Measurements from ENCODE around the gene UQCR10. TPM values are rescaled to one million over a fixed set of nuclear protein-coding genes. Genes with fewer than 3 reads are reported as not detected.
A peak's percentile ranks its signal among the peaks of the same experiment; 100 is the strongest.

The UQCR10 gene
- polyA plus RNA-seq, 4 donors = 141 to 159 (median 154) TPM

GRCh38 chr22:29758068-29758622, 9.0 kb upstream of the UQCR10 start:
- DNase-seq (ENCODE audit: low read depth in 4 of 4, low spot score in 3 of 4) = no peak

GRCh38 chr22:29758959-29759358, 8.2 kb upstream of the UQCR10 start:
- no peak for DNase-seq (ENCODE audit: low read depth in 4 of 4, low spot score in 3 of 4)

GRCh38 chr22:29762263-29762662, 4.9 kb upstream of the UQCR10 start:
- DNase-seq (ENCODE audit: low read depth in 4 of 4, low spot score in 3 of 4) = no peak

DNA sequence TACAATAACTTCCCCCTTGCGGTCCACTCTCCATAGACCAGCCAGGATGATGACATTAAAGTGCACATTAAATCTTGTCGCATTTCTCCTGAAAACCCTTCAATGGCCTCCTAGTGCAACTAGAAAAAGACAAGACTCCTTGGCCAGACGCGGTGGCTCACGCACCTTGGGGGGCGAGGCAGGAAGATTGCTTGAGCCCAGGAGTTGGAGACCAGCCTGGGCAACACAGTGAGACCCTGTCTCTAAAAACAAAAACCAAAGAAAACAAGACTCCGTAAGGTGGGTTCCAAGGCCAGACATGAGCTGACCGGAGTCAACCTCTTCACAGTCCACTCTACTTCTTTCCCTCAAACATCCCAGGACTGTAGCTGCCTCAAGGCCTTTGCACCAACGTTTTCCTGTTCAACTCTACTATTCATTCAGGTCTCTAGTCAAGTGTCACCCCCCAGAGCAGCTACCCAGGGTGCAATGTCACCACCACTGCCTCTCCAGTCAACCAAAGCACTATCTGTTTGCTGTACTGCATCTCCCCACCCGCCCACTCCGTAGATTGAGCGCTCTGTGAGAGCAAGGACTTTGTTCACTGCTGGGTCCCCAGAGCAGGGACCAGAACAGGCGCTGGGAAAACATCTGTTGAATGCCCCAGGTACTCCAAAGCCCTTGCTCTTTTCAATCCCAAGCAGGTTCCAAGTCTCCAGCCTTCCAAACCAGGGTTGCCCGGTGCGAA, 1.1 kb upstream of the UQCR10 start:
- peak in 1 of 4 donors; percentile 12 for DNase-seq (ENCODE audit: low read depth in 4 of 4, low spot score in 3 of 4)

GRCh38 chr22:29766632-29767170, 468 bp upstream of the UQCR10 start, which contains the start of gene ZMAT5:
TSS of gene ZMAT5 (minus strand) at chr22:29767007. CDS start at chr22:29748544, 18,463 bp downstream.
- DNase-seq (ENCODE audit: low read depth in 4 of 4, low spot score in 3 of 4) = peak; percentile 90 to 94 (median 92)

DNA sequence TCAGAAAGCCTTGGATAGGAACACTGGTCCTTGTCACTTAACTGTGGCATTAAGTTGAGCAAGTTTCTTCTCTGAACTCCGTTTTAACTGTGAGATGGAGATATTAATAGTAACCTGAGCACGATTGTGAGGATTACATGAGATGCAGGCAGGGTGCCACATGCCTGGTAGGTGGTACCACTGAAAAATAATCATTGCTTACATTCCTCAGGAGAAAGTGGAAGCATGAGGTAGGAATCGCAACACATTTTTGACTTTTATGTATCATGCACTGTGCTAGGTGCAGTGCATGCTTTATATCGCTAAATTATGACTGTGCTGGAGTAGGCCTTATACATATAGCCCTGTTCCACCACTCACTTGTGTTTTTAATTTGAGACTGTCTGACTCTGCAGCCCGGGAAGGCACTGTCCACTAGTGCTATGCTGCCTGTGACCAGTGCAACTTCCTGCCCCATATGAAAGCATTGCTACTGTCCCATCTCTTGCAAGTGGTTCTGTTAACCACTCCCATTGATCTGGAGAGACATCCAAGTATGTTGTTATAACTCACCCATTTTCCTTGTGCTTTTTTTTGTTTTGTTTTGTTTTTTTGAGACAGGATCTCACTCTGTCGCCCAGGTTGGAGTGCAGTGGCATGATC, 1.0 kb downstream of the UQCR10 start:
- DNase-seq (ENCODE audit: low read depth in 4 of 4, low spot score in 3 of 4) = no peak

- DNase-seq (ENCODE audit: low read depth in 4 of 4, low spot score in 3 of 4) = no peak
These were observed 2.7 kb downstream of the UQCR10 start for GRCh38 chr22:29769723-29770321.

GRCh38 chr22:29772170-29772641, 5.0 kb downstream of the UQCR10 start:
- DNase-seq (ENCODE audit: low read depth in 4 of 4, low spot score in 3 of 4) = no peak

DNA sequence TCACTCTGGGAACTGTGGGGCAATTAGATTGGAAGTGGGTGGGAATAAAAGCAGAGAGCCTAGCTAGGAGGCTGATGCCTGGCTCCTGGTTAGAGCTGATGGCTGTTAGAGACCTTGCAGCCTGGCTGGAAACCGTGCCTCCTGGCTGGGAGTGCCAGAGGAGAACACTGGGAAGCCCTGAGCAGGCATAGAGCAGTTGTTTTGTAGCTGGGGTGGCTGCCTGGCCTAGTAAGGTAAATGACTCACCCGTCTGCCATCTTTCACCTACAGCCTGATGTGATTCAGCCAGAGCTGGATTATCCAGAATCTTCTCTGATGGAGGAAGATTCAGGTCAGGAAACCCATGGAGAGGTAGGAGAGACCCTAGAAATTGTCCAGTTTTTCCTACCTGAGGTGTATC, 6.1 kb downstream of the UQCR10 start:
- no peak for DNase-seq (ENCODE audit: low read depth in 4 of 4, low spot score in 3 of 4)

DNA sequence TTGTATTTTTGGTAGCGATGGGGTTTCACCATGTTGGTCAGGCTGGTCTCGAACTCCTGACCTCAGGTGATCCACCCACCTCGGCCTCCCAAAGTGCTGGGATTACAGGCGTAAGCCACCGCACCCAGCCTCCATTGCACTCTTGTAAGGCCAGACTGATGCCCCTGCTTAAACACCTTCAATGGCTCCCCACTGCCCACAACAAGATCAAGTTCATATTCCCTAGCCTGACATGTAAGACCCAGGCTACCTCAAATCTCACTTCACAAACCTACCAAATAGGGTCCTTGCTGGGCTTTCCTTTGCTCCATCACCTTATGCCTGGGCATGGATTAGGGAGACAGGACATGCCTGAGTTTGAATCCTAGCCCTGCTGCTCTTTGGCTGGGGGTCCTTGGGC, 13.1 kb downstream of the UQCR10 start:
- DNase-seq (ENCODE audit: low read depth in 4 of 4, low spot score in 3 of 4) = no peak

- no peak for DNase-seq (ENCODE audit: low read depth in 4 of 4, low spot score in 3 of 4)
These were observed 13.8 kb downstream of the UQCR10 start for GRCh38 chr22:29780748-29781676.

DNA sequence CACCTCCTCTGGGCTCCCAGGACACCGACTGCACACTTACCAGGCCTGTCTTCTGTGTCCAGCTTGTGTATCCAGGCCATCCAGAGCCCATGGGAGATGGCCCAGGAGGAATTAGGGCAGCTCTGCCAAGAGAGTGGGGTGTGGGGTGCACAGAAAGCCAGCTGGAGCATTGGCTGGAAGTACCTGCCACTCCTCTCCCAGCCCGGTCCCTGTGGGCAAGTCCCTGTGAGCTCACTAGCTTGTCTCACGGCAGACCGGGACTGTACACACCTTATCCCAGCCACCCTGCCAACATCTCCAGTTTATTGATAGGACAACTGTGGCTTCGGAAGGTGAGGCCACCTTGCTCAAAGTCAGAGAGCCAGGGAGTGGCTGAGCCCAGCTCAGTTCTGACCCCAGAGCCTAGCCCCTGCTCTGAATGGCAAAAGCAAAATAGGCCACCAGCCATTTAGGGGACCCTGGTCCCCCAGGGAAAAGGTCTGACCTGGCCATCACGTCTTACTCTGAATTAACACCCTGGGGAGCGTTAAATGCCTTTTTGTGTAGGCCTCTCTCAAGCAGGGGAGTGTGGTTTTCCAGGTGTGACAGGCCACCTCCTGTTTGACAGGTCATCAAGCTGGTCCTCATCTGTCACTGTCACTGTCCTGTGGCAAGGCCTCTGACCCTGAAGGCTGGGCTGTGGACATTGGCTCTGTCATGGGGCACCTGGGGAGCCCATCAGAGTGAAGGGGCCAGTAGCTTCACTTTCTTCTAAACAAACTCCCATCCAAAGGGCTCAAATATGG, 15.1 kb downstream of the UQCR10 start:
- no peak for DNase-seq (ENCODE audit: low read depth in 4 of 4, low spot score in 3 of 4)

GRCh38 chr22:29784451-29785361, 17.5 kb downstream of the UQCR10 start:
- no peak for DNase-seq (ENCODE audit: low read depth in 4 of 4, low spot score in 3 of 4)

DNA sequence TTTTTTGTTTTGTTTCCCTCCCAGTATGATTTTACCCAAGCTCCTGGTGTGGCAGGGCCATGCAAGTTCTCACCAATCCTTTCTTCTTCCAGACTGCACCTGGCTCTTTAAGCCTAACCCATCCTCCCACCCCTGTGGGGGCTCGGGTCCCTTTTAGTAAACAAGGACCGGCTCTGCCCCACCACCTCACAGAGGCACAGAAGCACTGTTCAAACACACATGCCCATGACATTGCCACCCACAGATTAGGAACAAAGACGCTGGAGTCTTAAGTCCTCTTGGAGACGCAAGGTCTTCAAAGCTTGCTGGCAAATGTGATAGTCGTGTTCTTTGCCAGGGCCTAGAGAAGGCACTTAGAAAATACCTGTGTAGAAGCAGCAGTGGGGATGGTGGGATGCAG, 18.9 kb downstream of the UQCR10 start:
- DNase-seq (ENCODE audit: low read depth in 4 of 4, low spot score in 3 of 4) = no peak

- DNase-seq (ENCODE audit: low read depth in 4 of 4, low spot score in 3 of 4) = no peak
These were observed 20.3 kb downstream of the UQCR10 start for GRCh38 chr22:29787371-29787980.

DNA sequence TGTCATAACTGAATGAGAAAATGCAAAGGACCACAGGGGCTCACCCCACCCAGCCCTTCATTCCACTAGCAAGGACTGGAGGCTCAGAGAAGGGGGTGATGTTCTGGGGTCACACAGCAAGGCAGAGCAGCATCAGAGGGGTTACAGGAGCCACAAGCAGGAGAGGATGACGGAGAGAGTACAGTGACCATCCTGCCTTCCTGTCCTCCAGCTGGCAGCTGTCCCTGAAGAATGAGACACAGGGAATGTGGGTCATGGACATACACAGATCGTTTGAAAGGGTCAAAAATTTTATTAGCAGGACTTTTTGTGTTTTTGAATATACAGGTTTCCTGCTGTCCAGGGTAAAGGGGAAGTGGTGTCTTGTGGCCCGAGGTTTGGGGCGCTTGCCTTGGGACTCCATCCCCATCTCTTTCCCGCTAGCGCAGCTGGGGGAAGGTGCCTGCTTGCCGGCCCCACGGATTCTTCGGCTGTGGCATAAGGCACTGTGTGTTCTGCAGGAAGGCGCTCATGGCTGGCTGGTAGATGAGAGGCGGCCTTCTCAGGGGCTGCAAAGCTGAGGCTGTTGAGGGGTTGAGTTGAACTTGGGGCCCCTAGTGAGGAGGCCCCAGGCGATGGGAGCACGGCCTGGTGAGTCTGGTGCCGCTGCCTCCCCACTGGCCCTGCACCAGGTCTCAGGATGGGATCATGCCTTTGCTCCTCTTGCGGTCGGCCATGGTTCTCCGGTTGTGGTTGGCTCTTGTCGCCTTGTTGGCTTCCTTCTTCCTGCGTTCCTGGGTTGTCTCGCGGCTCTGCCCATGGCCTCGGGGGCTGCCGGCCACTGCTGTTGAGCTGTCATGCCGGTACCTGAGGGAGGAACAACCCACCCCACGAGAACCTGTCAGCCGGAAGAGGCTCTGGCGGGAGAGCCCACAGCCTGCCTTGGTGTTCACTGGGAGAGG, 21.4 kb downstream of the UQCR10 start:
- no peak for DNase-seq (ENCODE audit: low read depth in 4 of 4, low spot score in 3 of 4)

GRCh38 chr22:29790061-29790460, 22.9 kb downstream of the UQCR10 start:
- no peak for DNase-seq (ENCODE audit: low read depth in 4 of 4, low spot score in 3 of 4)

Measured in right renal pelvis (tissue), 4 donors.